A673 (cell line): Measurements from ENCODE around the gene MTMR3. TPM values are rescaled to one million over a fixed set of nuclear protein-coding genes. Genes with fewer than 3 reads are reported as not detected.

Experiments
- BruUV-seq: library from RNA; stranded (reverse); fragments of 400-500 nt; replicated peaks from 2 replicates; lab custom pipeline; 2021; lab: Mats Ljungman, UMichigan
- CTCF ChIA-PET: fragments of 300-600 bp; sonication (Branson Sonifier 250); formaldehyde crosslinking; loops from one replicate; lab custom pipeline; 2022; ENCODE audit warnings: antibody characterized with exemption; lab: Charles Lee
- POLR2A ChIA-PET: fragments of 300-600 bp; sonication (Branson Sonifier 250); formaldehyde crosslinking; loops from one replicate; lab custom pipeline; 2022; ENCODE audit warnings: antibody characterized with exemption; ENCODE audit not compliant: low non-redundant PET; lab: Charles Lee
- DNase-seq: peaks from one replicate; pipeline ENCODE4 v3.0.0-alpha.2; 2015; ENCODE audit warnings: low spot score
- H3K27ac ChIP-seq: fragments of 200-600 bp; sonication (generic); 2 replicates; pipeline ENCODE4 v1.5.1; 2016; ENCODE audit warnings: mixed run types, low read depth, mild to moderate bottlenecking, mixed read lengths, antibody characterized with exemption, low read length; ENCODE audit not compliant: poor library complexity, severe bottlenecking
- H3K27me3 ChIP-seq: fragments of 200-600 bp; sonication (generic); replicated peaks from 2 replicates; pipeline ENCODE4 v1.6.1; 2017; ENCODE audit warnings: mixed run types, low read depth, mild to moderate bottlenecking, mixed read lengths, antibody characterized with exemption, low read length; ENCODE audit not compliant: insufficient read depth, poor library complexity
- H3K36me3 ChIP-seq: fragments of 200-600 bp; sonication (generic); 2 replicates; pipeline ENCODE4 v1.6.1; 2016; ENCODE audit warnings: mixed run types, mild to moderate bottlenecking, mixed read lengths, antibody characterized with exemption, low read length; ENCODE audit not compliant: insufficient read depth, poor library complexity, severe bottlenecking
- H3K4me1 ChIP-seq: fragments of 200-600 bp; sonication (generic); 2 replicates; pipeline ENCODE4 v1.6.1; 2017; ENCODE audit warnings: mixed run types, mild to moderate bottlenecking, mixed read lengths, antibody characterized with exemption, low read length; ENCODE audit not compliant: insufficient read depth, poor library complexity, severe bottlenecking
- H3K4me3 ChIP-seq: fragments of 200-600 bp; sonication (generic); 2 replicates; pipeline ENCODE4 v1.5.1; 2016; ENCODE audit warnings: low read depth, mixed run types, mild to moderate bottlenecking, mixed read lengths, low read length; ENCODE audit not compliant: poor library complexity, severe bottlenecking
- H3K9me3 ChIP-seq: fragments of 200-600 bp; sonication (generic); 2 replicates; pipeline ENCODE4 v1.6.1; 2016; ENCODE audit warnings: mixed run types, low read depth, mild to moderate bottlenecking, mixed read lengths, antibody characterized with exemption, low read length; ENCODE audit not compliant: poor library complexity, severe bottlenecking
- EZH2 ChIP-seq: fragments of 200-600 bp; sonication (generic); IDR thresholded peaks from 2 replicates; pipeline ENCODE4 v1.6.1; 2017; ENCODE audit warnings: borderline replicate concordance, low read depth, mild to moderate bottlenecking, mixed read lengths, antibody characterized with exemption, low read length; ENCODE audit not compliant: poor library complexity, severe bottlenecking
- intact Hi-C: fragments of 100-400 bp; cut with micrococcal nuclease; formaldehyde crosslinking; loops from one replicate; pipeline ENCODE4 v1.10.0; 2022; ENCODE audit not compliant: unreplicated experiment
- total RNA-seq: library from RNA; stranded (reverse); gene quantifications from 2 replicates; pipeline ENCODE4 v1.2.3, GENCODE V29; 2021
- TF ChIP-seq, protein P1 (sequence below): fragments of 300-800, 200-600 bp; sonication (generic); conservative IDR thresholded peaks from 2 replicates; pipeline ENCODE4 v1.5.1; 2017; ENCODE audit warnings: low read depth, mild to moderate bottlenecking, antibody characterized with exemption, low read length, moderate library complexity, mixed read lengths

Gene MTMR3
- total RNA-seq, 1 experiment from 2014 or later: 25.0 TPM

DNA sequence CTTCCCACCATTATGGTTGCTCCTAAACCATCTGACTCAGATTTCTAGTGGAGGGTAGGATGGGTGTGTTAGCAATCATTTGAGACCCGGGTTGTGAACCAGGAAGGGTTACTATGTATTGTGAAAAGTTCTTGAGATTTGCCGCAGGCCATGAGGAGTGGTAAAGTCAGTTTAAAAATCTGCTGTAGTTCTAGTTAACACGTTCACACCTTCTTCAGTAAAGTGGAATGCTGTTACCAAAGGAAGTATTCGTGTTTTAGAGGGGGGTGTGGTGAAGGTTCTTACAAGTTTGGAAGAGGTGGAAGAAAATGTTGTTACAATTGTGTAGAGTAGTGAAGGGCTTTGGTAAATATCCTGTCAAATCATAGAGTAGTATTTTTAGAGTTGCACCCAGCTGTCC lies 2.6 kb downstream of the MTMR3 start:
- H3K4me3 ChIP-seq: no peak overlapping the region
- ChIA-PET POLR2A (interaction anchor here (0.7 kb wide), 1 partner anchor 80 kb away, joined by 3 read pairs; no protein-coding TSS in a partner anchor), CTCF (no interaction called here)
- H3K27ac ChIP-seq: no peak overlapping the region
- no peaks in the 10 kb centered on the region for H3K9me3 ChIP-seq
- peaks cover 22% of the 10 kb centered on the region for H3K4me1 ChIP-seq
- H3K36me3 ChIP-seq: no peaks in the 10 kb centered on the region
- no peak for DNase-seq
- no peaks in the 10 kb centered on the region for H3K27me3 ChIP-seq
- intact Hi-C loops: no loop called here
- TF ChIP-seq, protein P1, sequence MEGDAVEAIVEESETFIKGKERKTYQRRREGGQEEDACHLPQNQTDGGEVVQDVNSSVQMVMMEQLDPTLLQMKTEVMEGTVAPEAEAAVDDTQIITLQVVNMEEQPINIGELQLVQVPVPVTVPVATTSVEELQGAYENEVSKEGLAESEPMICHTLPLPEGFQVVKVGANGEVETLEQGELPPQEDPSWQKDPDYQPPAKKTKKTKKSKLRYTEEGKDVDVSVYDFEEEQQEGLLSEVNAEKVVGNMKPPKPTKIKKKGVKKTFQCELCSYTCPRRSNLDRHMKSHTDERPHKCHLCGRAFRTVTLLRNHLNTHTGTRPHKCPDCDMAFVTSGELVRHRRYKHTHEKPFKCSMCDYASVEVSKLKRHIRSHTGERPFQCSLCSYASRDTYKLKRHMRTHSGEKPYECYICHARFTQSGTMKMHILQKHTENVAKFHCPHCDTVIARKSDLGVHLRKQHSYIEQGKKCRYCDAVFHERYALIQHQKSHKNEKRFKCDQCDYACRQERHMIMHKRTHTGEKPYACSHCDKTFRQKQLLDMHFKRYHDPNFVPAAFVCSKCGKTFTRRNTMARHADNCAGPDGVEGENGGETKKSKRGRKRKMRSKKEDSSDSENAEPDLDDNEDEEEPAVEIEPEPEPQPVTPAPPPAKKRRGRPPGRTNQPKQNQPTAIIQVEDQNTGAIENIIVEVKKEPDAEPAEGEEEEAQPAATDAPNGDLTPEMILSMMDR: no peak
- TF ChIP-seq EZH2: no peak
- no TSS peak for BruUV-seq

DNA sequence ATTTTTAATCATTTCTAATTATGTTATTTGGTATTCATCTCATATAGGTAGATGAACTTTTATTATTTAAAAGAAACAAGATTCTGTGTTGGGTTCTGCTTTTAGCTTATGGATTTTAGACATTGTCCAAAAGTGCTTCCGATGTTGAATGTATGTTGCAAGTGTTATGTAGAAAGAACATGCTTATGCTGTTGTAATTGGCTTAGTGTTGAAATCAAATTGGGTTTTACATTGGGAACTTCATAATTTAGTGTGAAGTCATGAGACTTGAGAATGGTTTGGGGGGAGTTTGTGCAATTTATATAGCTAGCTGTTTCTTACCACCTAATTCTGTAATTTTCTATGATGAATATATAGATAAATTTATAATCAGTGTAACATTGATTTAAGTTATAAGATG lies 3.6 kb downstream of the MTMR3 start:
- Histone ChIP-seq H3K27me3 (no peaks in the 10 kb centered on the region), H3K4me3 (no peak overlapping the region), H3K9me3 (no peaks in the 10 kb centered on the region), H3K27ac (no peak overlapping the region), H3K36me3 (no peaks in the 10 kb centered on the region), H3K4me1 (peaks cover 22% of the 10 kb centered on the region)
- intact Hi-C loops: no loop called here
- CTCF ChIA-PET: no interaction called here
- no peak for TF ChIP-seq EZH2
- TF ChIP-seq, protein P1: no peak
- DNase-seq: no peak
- BruUV-seq: no TSS peak
- POLR2A ChIA-PET: no interaction called here

DNA sequence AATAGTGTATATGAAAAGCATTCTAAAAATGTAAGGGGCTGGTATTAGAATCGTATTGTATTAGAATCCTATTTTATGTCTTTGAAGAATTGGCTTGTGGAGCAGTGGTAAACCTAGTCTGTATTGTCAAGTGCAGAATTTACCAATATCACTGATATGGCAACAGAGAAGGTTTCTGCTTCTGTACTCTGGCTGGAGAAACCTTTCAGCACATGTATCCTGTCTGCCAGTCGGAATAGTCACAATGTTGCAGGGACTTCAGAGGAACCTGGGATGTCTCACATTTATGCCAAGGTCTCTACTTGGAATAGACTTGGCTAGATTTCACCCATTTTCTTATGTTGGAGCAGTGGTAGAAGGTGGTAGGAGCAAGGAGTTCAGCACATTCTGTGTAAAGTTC lies 4.4 kb downstream of the MTMR3 start:
- ChIA-PET CTCF (no interaction called here), POLR2A (no interaction called here)
- intact Hi-C loops: no loop called here
- H3K36me3 ChIP-seq: no peaks in the 10 kb centered on the region
- DNase-seq: no peak
- no TSS peak for BruUV-seq
- H3K9me3 ChIP-seq: no peaks in the 10 kb centered on the region
- TF ChIP-seq, protein P1: no peak
- TF ChIP-seq EZH2: no peak
- H3K27ac ChIP-seq: no peak overlapping the region
- H3K4me1 ChIP-seq: peaks cover 22% of the 10 kb centered on the region
- H3K4me3 ChIP-seq: no peak overlapping the region
- H3K27me3 ChIP-seq: no peaks in the 10 kb centered on the region
